Measurements from ENCODE around the gene SMAD2.

SMAD2 gene

DNA sequence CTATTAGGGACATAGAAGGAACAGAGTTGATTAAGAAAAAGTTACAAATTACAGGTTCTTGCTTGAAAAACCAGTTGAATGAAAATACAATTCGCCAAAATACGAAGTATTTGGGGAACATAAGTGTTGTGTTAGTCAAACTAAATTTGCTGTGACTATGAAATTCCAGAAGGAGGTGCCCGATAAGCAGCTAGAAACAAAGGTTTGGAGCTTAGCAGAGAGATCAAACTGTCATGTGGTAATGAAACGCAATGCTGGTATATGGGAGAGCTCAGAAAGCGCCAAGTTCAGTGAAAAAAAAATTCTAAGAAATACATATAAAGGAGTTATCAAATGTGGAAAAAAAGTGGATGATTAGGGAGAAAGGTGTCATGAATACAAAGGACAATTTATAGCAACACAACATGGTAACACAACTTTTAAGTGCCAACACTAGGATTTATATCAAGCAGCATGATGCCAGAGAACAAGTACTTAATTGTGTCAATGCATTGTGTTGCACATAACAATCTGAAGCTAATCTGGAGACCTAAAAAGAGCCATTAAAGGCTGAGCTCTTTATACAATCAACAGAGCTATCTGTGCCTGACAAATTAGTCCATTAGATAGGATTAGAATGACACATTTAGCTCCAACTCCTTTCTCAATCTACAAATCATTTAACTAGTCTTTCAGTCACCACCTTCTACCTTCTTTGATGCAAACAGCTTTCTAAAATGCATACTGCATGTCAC, 31.2 kb downstream of the SMAD2 start:
- no peak for DNase-seq
- peak overlapping the region; percentile 26 for H3K27ac Mint-ChIP-seq
- TF ChIP-seq, protein P1, sequence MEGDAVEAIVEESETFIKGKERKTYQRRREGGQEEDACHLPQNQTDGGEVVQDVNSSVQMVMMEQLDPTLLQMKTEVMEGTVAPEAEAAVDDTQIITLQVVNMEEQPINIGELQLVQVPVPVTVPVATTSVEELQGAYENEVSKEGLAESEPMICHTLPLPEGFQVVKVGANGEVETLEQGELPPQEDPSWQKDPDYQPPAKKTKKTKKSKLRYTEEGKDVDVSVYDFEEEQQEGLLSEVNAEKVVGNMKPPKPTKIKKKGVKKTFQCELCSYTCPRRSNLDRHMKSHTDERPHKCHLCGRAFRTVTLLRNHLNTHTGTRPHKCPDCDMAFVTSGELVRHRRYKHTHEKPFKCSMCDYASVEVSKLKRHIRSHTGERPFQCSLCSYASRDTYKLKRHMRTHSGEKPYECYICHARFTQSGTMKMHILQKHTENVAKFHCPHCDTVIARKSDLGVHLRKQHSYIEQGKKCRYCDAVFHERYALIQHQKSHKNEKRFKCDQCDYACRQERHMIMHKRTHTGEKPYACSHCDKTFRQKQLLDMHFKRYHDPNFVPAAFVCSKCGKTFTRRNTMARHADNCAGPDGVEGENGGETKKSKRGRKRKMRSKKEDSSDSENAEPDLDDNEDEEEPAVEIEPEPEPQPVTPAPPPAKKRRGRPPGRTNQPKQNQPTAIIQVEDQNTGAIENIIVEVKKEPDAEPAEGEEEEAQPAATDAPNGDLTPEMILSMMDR (IDR thresholded peaks at IDR 0.05): no peak

DNA sequence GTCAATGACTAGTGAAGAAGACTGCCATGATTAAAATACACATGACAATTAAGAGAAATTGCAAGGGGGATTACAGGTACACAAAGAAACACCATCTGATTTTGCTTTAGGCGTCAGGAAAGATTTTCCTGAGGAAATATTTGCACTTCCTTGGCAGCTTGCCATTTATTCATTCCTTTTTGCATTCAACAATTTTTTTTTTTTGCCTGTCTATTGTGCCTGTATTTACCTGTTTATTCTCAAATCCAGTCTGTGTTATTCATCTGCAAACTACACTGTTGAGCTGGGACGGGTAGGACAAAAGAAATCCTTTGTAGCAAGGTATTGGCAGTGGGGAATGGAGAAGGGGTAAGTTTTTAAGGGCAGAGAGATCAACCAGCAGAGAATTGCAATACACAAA, 31.8 kb downstream of the SMAD2 start:
- Mint-ChIP-seq H3K27me3 (ENCODE audit: low read depth, poor library complexity) (no peaks in the 10 kb centered on the region), H3K27ac (peak overlapping the region; percentile 77), H3K9me3 (peaks cover 32% of the 10 kb centered on the region), H3K36me3 (ENCODE audit: low read depth) (peaks cover 72% of the 10 kb centered on the region), H3K4me1 (peaks cover 54% of the 10 kb centered on the region), H3K4me3 (no peak overlapping the region)
- no peak for DNase-seq
- TF ChIP-seq, protein P1 (IDR thresholded peaks at IDR 0.05): no peak

More for the DNA sequence above, 31.2 kb downstream of the SMAD2 start:
- peaks cover 37% of the 10 kb centered on the region for H3K9me3 Mint-ChIP-seq
- H3K36me3 Mint-ChIP-seq (ENCODE audit: low read depth): peaks cover 77% of the 10 kb centered on the region
- peaks cover 48% of the 10 kb centered on the region for H3K4me1 Mint-ChIP-seq
- no peaks in the 10 kb centered on the region for H3K27me3 Mint-ChIP-seq (ENCODE audit: low read depth, poor library complexity)
- no peak overlapping the region for H3K4me3 Mint-ChIP-seq

DNA sequence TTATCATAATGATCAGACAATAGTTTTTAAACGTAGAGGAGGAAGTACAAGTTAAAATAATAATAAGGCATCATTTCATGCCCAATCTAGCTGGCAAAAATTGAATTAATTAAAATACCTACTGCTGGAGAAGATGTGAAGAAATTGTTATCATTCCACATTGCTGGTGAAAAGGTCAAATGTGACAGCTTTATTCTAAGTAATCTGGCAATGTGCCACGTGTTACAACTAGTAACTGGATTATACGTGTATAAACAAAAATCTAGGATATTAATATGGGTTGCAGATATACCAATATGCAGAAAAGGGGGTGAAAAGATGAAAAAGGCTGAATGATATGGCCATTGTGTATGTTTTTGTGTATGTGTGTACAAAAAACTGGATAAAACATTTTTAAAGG, 32.4 kb downstream of the SMAD2 start:
- H3K4me1 Mint-ChIP-seq: peaks cover 60% of the 10 kb centered on the region
- peaks cover 67% of the 10 kb centered on the region for H3K36me3 Mint-ChIP-seq (ENCODE audit: low read depth)
- H3K9me3 Mint-ChIP-seq: peaks cover 25% of the 10 kb centered on the region
- no peak for DNase-seq
- H3K27ac Mint-ChIP-seq: no peak overlapping the region
- TF ChIP-seq, protein P1 (IDR thresholded peaks at IDR 0.05): no peak
- no peaks in the 10 kb centered on the region for H3K27me3 Mint-ChIP-seq (ENCODE audit: low read depth, poor library complexity)
- no peak overlapping the region for H3K4me3 Mint-ChIP-seq

DNA sequence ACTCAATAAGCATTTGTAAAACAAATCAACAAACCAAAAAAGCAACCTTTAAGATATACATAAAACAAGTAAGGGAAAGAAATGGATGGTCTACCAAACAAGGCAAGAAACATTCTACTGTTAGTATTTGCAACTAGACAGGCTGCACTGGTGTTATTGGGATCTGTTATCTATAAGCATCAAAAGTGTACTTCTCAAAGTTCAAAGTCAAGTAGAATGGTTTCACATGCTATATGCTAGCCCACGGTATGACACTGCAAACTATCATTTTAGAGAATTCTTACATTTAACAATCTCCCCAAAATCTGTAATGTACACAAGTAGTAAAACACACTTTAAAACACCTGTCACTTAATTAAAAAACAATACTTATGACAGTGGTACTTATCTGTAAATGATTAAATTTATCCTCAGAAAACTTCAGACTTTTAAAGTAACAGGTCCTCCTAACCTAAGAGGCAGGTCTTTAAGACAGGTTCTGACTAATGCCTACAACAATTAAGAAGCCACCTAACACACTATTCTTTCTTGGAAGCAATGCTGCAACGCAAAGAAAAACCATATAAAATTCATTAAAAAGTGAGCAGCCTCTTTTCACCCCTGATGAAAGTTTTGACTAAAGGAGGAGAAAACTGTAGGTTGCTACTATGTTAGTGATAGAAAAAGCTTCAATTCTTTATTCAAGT, 34.8 kb downstream of the SMAD2 start:
- H3K27me3 Mint-ChIP-seq (ENCODE audit: low read depth, poor library complexity): no peaks in the 10 kb centered on the region
- H3K4me1 Mint-ChIP-seq: peaks cover 64% of the 10 kb centered on the region
- peaks cover 56% of the 10 kb centered on the region for H3K36me3 Mint-ChIP-seq (ENCODE audit: low read depth)
- peaks cover 5% of the 10 kb centered on the region for H3K9me3 Mint-ChIP-seq
- peak overlapping the region; percentile 81 for H3K27ac Mint-ChIP-seq
- TF ChIP-seq, protein P1 (IDR thresholded peaks at IDR 0.05): no peak
- no peak overlapping the region for H3K4me3 Mint-ChIP-seq
- DNase-seq: no peak

DNA sequence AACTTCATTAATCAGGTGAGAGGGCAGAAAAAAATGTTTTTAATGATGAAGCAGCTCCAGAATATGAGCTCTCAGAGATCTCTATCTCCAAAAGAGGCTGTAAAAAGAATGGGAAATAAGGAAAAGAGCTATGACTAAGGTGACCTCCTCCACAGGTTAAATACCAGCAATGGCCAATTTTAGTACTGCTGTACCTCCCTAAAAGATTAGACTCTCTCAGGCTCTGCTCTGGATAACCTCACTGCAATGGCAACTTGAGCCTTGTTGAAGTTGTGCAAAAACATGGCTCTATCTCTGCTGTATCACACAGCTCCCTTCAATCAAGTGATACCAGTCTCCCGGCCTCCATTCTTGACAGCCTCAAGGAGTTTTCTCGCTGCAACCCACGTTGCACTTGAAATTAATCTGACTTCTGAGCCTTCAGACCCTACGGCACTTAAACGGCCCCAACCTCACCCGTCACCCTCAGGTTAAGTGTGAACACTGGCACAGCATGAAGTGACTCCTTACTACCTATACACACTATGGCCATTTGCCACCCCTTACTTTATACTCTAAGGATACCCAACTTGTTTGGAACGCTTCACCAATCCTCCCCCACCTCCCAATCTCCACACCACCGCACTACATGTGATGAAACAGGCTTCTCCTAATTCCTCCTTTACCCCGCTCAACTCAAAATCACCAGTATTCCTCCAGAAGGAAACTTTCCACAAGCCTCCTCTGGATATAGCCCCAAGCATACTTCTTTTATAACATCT, 36.3 kb downstream of the SMAD2 start:
- TF ChIP-seq, protein P1 (IDR thresholded peaks at IDR 0.05): no peak
- H3K27ac Mint-ChIP-seq: peak overlapping the region; percentile 81
- DNase-seq: no peak
- H3K4me1 Mint-ChIP-seq: peaks cover 55% of the 10 kb centered on the region
- no peaks in the 10 kb centered on the region for H3K27me3 Mint-ChIP-seq (ENCODE audit: low read depth, poor library complexity)
- H3K9me3 Mint-ChIP-seq: no peaks in the 10 kb centered on the region
- H3K36me3 Mint-ChIP-seq (ENCODE audit: low read depth): peaks cover 56% of the 10 kb centered on the region
- H3K4me3 Mint-ChIP-seq: peak overlapping the region; percentile 31
